GM21360 (cell line): ENCODE results near the gene RAI14.
"Not testable (repeated sequence)": the region's sequence is repeated elsewhere in the genome, so short reads cannot be mapped to it uniquely, and the experiment has no call there.

ENCODE experiments used
- ATAC-seq: cut with Tn5 transposase; IDR thresholded peaks from one replicate; pipeline ENCODE4 v1.9.1; 2021; ENCODE audit warnings: mild to moderate bottlenecking, moderate library complexity; ENCODE audit not compliant: unreplicated experiment

RAI14 gene

GRCh38 chr5:34697308-34698108 is 41.4 kb downstream of the RAI14 start:
- no peak for ATAC-seq

DNA sequence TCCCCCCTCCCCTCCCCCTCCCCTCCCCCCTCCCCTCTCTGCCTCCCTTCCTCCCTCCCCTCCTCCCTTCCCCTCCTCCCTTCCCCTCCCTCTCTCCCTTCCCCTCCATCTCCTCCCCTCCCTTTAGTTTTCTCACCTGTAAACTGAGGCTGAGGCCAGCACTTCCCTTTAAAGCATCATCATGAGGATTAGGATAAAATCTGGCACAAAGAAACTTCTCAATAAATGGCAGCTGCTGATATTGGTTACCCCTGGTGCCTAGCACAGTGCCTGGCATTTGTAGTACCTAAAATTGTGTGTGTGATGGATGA is 41.9 kb downstream of the RAI14 start:
- ATAC-seq = no peak

GRCh38 chr5:34698754-34699153 is 42.6 kb downstream of the RAI14 start:
- no peak for ATAC-seq

GRCh38 chr5:34699155-34700077 is 43.3 kb downstream of the RAI14 start:
- ATAC-seq = no peak

DNA sequence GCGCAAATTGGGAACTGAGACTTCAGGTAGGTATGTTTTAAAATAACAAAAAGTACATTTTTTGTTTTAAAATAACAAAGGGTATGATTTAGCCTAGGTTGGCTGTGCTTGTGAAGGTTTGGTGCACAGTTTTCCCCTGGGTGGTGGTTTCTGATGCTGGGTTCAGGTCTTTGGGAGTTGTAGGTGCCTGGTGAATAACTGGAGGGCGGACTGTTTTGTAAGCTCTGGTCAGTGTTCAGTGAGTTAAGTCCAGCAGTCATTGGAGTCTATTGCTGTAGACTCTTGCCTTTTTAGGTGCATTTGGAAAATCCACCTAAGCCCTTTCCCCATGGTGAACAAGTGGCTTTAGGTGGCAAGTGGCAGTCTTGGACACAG is 43.9 kb downstream of the RAI14 start:
- no peak for ATAC-seq

DNA sequence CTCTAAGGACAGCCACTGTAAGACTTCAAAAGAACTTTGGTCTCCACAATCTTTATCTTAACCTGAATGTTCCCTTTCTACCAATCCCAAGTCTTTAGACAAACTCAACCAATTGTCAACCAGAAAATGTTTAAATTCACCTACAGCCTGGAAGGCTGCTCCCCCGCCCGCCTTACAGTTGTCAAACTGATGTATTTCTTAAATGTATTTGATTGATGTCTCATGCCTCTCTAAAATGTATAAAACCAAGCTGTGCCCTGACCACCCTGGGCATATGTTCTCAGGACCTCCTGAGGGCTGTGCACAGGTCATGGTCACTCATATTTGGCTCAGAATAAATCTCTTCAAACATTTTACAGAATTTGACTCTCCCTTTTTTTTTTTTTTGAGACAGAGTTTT is 45.3 kb downstream of the RAI14 start:
- not testable (repeated sequence) for ATAC-seq

DNA sequence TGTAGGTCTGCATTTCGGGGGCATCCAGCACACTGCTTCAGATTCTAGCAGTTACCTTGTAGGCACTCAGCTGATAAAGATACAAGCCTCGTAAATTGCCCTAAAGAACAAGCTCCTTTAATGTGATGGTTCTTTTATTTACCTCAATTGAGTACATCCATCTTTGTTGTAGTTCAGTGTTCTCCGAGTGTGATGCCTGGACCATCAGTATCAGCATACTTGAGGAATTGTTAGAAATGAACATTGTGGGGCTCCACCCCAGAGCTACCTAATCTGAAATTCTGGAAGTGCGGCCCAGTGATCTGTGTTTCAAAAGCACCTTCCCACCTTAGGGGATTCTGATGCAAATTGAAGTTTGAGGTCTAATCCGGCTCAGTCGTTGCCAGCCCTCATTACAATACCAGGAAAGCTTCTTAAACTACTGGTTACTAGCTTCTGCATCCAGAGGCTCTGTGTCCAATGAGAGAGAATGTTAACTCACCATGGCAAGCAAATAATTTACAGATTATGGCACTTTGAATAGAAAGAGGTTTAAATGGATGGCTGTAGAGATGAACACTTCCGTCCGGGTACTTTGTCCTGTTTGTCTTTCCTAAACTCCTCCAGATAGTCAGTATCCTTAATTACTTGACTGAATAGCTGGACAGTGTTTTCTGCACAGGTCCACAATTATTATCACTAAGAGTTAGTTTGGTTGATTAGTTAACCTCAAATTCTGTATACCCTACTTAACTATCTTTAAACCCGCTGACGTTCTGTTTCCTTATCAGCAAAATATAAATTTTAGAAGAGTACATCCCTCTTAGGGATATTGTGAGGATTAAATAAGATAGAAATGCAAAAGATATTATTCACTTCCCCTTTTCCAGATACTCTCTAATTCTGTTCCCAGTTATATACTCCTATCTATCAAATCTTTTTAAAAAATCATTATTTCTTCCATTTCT is 47.9 kb downstream of the RAI14 start:
- no peak for ATAC-seq

DNA sequence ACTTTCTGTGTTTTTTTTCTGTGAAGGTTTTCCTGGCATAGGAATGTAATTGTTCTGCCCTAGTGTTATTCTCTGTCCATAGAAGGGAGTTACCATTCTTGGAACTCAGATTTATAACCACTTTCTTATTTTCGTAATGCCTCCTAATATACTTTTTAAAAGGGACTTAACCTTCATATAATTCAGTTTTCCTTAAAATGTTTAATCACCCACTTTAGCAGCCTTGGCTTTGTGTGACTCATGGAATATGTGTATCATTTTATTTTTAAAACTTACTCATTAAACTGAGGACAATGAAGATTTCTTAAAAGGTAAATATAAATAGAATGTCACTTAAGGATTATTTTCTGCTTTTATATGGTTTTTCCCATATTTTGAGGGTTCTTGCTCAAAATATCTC is 50.0 kb downstream of the RAI14 start:
- ATAC-seq = no peak

DNA sequence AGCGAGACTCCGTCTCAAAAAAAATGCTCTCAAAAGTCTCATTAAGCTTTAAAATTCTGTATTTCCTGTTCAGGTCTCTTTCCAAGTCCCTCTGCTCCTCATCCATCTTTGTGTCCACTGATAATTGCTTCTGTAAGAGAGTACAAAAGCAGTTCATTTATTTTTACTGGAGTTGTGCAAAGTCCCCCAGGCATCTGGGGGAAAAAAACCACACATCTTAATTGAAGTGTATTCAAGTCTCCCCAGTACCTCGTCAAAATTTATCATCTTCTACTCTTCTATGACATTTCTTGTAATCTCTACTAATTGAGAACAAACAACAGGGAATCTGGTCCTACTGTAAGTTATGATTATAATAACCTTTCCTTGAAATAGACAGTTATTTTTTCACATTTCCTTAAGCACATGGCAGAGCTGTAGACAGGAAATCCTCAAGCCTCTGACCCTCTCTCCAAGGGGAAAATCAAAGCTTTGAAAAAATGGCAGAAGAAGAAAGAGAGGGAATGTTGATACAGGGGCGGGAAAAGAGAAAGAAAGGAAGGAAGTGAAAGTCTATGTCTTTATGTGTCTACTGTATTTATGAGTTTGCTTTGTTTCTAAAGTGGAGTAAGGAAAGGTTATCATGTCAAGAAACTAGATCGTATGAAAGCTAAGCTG is 51.5 kb downstream of the RAI14 start:
- ATAC-seq = no peak

GRCh38 chr5:34708777-34709176 is 52.6 kb downstream of the RAI14 start:
- no peak for ATAC-seq

- no peak for ATAC-seq
Observed at GRCh38 chr5:34709861-34710673, 53.9 kb downstream of the RAI14 start.

DNA sequence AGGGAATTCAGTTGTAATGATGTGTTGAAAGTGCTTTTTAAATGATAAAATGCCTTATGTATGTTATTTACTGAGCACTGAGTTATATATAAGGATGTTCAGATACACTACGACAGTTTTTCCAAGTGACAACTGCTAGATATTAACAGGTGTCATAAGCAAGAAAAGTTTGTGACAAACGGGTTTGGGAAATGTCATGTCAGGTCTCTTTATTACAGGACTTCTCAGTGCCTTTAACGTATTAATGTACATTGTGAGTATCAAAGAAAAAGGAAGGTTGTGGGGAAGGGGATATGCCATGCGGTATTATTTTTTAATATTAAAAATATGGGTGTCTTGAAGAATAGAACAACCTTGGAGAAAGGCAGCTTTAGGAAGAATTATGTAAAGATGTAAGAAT is 56.4 kb downstream of the RAI14 start:
- no peak for ATAC-seq

- no peak for ATAC-seq
Observed at GRCh38 chr5:34715711-34716110, 59.6 kb downstream of the RAI14 start.

- ATAC-seq = no peak
Observed at GRCh38 chr5:34716986-34717385, 60.9 kb downstream of the RAI14 start.

GRCh38 chr5:34717426-34718327 is 61.5 kb downstream of the RAI14 start:
- ATAC-seq = no peak

GRCh38 chr5:34718516-34718915 is 62.4 kb downstream of the RAI14 start:
- ATAC-seq = no peak

DNA sequence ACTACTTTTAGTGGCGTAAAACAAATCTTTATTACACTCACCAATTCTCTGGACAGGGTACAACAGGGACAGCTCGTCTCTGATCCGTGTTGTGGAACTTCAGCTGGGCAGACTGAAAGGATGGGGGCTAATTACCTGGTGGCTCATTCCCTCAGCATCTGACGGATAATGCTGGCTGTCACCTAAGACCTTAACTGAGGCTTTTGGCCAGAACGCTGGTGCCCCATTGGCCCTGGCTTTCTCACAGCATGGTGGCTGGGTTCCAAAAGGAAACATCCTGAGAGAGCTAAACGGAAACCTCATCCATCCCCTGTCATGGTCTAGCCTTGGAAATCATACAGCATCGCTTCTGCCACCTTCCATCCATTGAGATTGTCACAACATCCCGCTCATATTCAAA is 62.9 kb downstream of the RAI14 start:
- no peak for ATAC-seq

DNA sequence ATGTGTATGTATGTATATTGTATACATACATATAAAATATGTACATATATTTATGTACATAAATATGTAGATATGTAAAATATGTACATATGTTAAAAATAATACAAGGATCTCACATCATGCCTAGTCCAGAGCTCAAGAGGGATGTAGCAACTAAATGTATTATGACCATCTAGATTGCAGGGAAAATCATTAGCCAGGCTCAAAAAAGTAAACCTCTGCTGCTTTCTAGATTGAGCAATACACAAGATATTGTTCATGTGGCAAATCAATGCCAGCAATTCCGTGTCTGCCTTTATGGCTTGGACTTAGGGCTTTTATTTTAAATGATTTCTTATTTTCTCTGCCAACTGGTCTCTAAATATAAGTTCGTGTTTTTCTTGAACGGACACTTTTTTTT is 65.2 kb downstream of the RAI14 start:
- no peak for ATAC-seq

DNA sequence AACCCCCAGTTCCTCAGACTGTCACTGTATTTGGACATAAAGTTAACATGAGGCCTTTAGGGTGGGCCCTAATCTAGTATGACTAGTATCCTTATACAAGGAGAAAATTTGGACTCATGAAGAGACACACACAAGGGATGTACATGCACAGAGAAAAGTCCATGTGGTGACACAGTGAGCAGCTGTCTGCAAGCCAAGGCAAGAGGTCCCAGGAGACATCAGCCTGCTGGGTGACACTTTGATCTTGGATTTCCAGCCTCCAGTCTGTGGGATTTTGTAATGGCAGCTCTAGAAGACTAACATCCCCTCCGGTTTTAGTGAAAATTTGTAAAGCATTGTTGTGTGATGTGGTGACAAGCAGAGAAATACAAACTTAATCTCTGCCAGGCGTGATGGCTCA is 66.1 kb downstream of the RAI14 start:
- ATAC-seq = no peak
